ENCODE measurements around the gene FAM50A.

DNA sequence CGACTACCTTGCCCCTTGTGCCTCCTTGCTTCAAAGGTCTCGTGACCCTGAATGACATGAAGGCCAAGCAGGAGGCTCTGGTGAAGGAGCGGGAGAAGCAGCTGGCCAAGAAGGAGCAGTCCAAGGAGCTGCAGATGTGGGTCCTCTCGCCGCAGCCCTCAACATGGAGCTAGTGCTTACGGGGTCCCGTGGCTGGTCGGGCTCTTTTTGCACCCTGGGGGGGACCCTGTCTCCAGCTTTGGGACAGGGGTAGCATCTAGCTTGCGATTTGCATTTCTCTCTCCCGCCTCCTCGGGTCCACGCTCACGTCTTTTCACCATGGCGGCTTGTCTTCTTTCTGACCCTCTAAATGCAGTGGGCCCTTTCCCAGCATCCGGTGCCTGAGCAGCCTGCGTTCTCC, 1.8 kb downstream of the FAM50A start:
- TF ChIP-seq, protein P1, sequence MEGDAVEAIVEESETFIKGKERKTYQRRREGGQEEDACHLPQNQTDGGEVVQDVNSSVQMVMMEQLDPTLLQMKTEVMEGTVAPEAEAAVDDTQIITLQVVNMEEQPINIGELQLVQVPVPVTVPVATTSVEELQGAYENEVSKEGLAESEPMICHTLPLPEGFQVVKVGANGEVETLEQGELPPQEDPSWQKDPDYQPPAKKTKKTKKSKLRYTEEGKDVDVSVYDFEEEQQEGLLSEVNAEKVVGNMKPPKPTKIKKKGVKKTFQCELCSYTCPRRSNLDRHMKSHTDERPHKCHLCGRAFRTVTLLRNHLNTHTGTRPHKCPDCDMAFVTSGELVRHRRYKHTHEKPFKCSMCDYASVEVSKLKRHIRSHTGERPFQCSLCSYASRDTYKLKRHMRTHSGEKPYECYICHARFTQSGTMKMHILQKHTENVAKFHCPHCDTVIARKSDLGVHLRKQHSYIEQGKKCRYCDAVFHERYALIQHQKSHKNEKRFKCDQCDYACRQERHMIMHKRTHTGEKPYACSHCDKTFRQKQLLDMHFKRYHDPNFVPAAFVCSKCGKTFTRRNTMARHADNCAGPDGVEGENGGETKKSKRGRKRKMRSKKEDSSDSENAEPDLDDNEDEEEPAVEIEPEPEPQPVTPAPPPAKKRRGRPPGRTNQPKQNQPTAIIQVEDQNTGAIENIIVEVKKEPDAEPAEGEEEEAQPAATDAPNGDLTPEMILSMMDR (conservative IDR thresholded peaks at IDR 0.05 in 1 of 2, IDR thresholded peaks at IDR 0.05 in 1 of 2; ENCODE audit: low read depth in 1 of 2, low read length in 2 of 2), result no peak
- no peak for TF ChIP-seq EZH2 (IDR thresholded peaks at IDR 0.05; ENCODE audit: low read length, missing control alignments)

Measured in fibroblast of lung (primary cell).